HEK293T (cell line): ENCODE measurements around the gene HOXC6.
A peak's percentile ranks its signal among the peaks of the same experiment; 100 is the strongest.

ENCODE experiments used
- CTCF ChIA-PET: fragments of 350-600 bp; formaldehyde crosslinking; extraction: SDS; loops from one replicate; lab custom pipeline; 2021; ENCODE audit warnings: antibody characterized with exemption, inconsistent platforms; lab: Yijun Ruan, JAX
- POLR2A ChIA-PET: fragments of 350-600 bp; formaldehyde crosslinking; extraction: SDS; loops from one replicate; lab custom pipeline; 2020; ENCODE audit warnings: antibody characterized with exemption, inconsistent platforms; lab: Yijun Ruan, JAX
- DNase-seq: peaks from one replicate; pipeline ENCODE4 v3.0.0; 2012; ENCODE audit warnings: mixed read lengths; ENCODE audit errors: extremely low spot score
- ARNT ChIP-seq: fragments of 450-650 bp; IDR thresholded peaks from 2 replicates; pipeline ENCODE4 v1.6.1; 2017; ENCODE audit warnings: mild to moderate bottlenecking
- BHLHE40 ChIP-seq: fragments of 450-650 bp; IDR thresholded peaks from 2 replicates; pipeline ENCODE4 v1.6.1; 2016; ENCODE audit warnings: mild to moderate bottlenecking, moderate library complexity, borderline replicate concordance
- CTBP1 ChIP-seq: fragments of 450-650 bp; IDR thresholded peaks from 2 replicates; pipeline ENCODE4 v1.6.1; 2016; ENCODE audit warnings: borderline replicate concordance
- ELF4 ChIP-seq: fragments of 450-650 bp; IDR thresholded peaks from 2 replicates; pipeline ENCODE4 v1.6.1; 2017; ENCODE audit warnings: antibody characterized with exemption
- FOXA1 ChIP-seq: fragments of 450-650 bp; IDR thresholded peaks from 2 replicates; pipeline ENCODE4 v1.6.1; 2016; ENCODE audit warnings: mild to moderate bottlenecking
- FOXK2 ChIP-seq: fragments of 450-650 bp; IDR thresholded peaks from 2 replicates; pipeline ENCODE4 v1.6.1; 2016; ENCODE audit warnings: mild to moderate bottlenecking
- FOXM1 ChIP-seq: fragments of 450-650 bp; IDR thresholded peaks from 2 replicates; pipeline ENCODE4 v1.6.1; 2017; ENCODE audit warnings: mild to moderate bottlenecking, borderline replicate concordance
- HDGF ChIP-seq: fragments of 450-650 bp; IDR thresholded peaks from 2 replicates; pipeline ENCODE4 v1.6.1; 2017; ENCODE audit warnings: antibody characterized with exemption, borderline replicate concordance
- L3MBTL2 ChIP-seq: fragments of 450-650 bp; conservative IDR thresholded peaks from 2 replicates; pipeline ENCODE4 v1.6.1; 2016; ENCODE audit warnings: mild to moderate bottlenecking
- LEF1 ChIP-seq: fragments of 450-650 bp; IDR thresholded peaks from 2 replicates; pipeline ENCODE4 v1.6.1; 2017; ENCODE audit warnings: mild to moderate bottlenecking, borderline replicate concordance
- NFRKB ChIP-seq: fragments of 450-650 bp; IDR thresholded peaks from 2 replicates; pipeline ENCODE4 v1.6.1; 2016; ENCODE audit warnings: mild to moderate bottlenecking, moderate library complexity
- PKNOX1 ChIP-seq: fragments of 450-650 bp; IDR thresholded peaks from 2 replicates; pipeline ENCODE4 v1.6.1; 2016
- SP1 ChIP-seq: fragments of 450-650 bp; IDR thresholded peaks from 2 replicates; pipeline ENCODE4 v1.6.1; 2017
- SUZ12 ChIP-seq: fragments of 450-650 bp; IDR thresholded peaks from 2 replicates; pipeline ENCODE4 v1.6.1; 2016; ENCODE audit warnings: mild to moderate bottlenecking
- TARDBP ChIP-seq: fragments of 450-650 bp; IDR thresholded peaks from 2 replicates; pipeline ENCODE4 v1.6.1; 2016
- ZNF384 ChIP-seq: fragments of 450-650 bp; IDR thresholded peaks from 2 replicates; pipeline ENCODE4 v1.6.1; 2016

The HOXC6 gene

DNA sequence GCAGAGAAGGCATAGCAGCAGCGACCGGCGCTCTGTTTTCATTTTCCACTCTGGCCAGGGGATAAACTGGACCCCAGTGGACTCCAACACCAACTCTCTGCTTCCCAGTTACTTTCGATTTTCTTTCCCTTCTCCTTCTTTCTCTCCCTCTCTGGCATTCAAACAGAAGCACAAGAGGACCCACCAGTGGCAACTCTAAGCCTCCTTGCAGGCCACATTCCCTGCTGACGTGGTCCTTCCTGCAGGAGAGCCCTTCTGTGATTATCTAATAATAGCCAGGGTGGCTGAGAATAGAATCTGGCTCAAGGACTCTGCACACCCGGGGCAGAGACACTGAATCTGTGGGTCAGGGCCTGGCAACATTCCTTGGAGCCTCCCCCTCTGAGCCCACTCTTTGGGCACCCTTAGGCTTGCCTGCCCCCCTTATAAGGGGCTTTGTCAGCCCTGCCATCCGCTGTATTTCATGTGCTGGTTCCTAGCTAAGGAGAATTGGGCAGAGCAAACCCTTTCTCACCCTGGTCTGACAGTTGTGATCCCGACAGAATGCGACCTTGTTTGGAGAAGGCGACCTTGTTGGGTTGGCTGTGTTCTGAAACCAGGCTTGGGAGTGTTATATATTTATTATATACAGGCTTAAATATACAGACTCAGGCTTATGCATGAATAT, 8.2 kb upstream of the HOXC6 start:
- TF ChIP-seq HDGF = 0 out of 2 replicates have a peak, but pooled peaks have one; percentile 21
- TF ChIP-seq LEF1 = no peak
- DNase-seq = no peak
- ChIA-PET POLR2A (interaction anchor here (1.1 kb wide), 1 partner anchor 11 kb away, joined by 3 read pairs; the partner anchor contains the start of gene HOXC8), CTCF (no interaction called here)

- POLR2A ChIA-PET = interaction anchor here (1.1 to 1.4 kb wide), 2 partner anchors 12 to 32 kb away, joined by 3 read pairs; partner anchors contain the start of gene HOXC8
- TF ChIP-seq FOXK2 (no peak), PKNOX1 (no peak), FOXA1 (no peak), TARDBP (no peak)
- no peak for DNase-seq
- CTCF ChIA-PET = interaction anchor here (1.0 to 1.3 kb wide), 2 partner anchors 12 to 117 kb away, joined by 3 to 4 read pairs; partner anchors contain the start of gene HOXC5
These were observed 7.4 kb upstream of the HOXC6 start for GRCh38 chr12:54020591-54021405.

- TF ChIP-seq NFRKB = no peak
- TF ChIP-seq PKNOX1 = no peak
- no peak for TF ChIP-seq SUZ12
- TF ChIP-seq BHLHE40 = no peak
- TF ChIP-seq LEF1 = no peak
- TF ChIP-seq ARNT = no peak
- TF ChIP-seq L3MBTL2 = no peak
- no peak for TF ChIP-seq FOXM1
- TF ChIP-seq FOXA1 = no peak
- no peak for TF ChIP-seq SP1
- no peak for TF ChIP-seq CTBP1
- no peak for TF ChIP-seq HDGF
- no peak for TF ChIP-seq FOXK2
- TF ChIP-seq ELF4 = no peak
- TF ChIP-seq TARDBP = no peak
- no peak for TF ChIP-seq ZNF384
- ChIA-PET POLR2A (interaction anchor here (1.3 to 1.4 kb wide), 2 partner anchors 21 to 31 kb away, joined by 3 read pairs; partner anchors contain the start of gene HOXC9), CTCF (interaction anchor here (1.0 to 1.3 kb wide), 4 partner anchors 9 to 117 kb away, joined by 3 to 4 read pairs (median 3); partner anchors contain the start of genes HOXC10 and HOXC5)
- DNase-seq = no peak
These were observed 6.7 kb upstream of the HOXC6 start for GRCh38 chr12:54021432-54022013.

GRCh38 chr12:54022960-54023884, 5.0 kb upstream of the HOXC6 start:
- ChIA-PET POLR2A (interaction anchor here (1.0 to 1.6 kb wide), 2 partner anchors 15 to 28 kb away, joined by 3 to 8 read pairs; no protein-coding TSS in a partner anchor), CTCF (interaction anchor here (0.6 to 1.8 kb wide), 9 partner anchors 8 to 984 kb away, joined by 3 to 7 read pairs (median 3); partner anchors contain the start of gene HOXC10)
- no peak for DNase-seq
- TF ChIP-seq PKNOX1 (no peak), ARNT (no peak), SP1 (no peak), ELF4 (no peak), HDGF (no peak), SUZ12 (no peak), BHLHE40 (no peak), FOXM1 (no peak), CTBP1 (no peak), FOXK2 (no peak), TARDBP (no peak), ZNF384 (no peak), L3MBTL2 (no peak), FOXA1 (no peak), NFRKB (no peak), LEF1 (no peak)

GRCh38 chr12:54024127-54024526, 4.1 kb upstream of the HOXC6 start:
- ChIA-PET POLR2A (interaction anchor here (1.0 to 1.6 kb wide), 2 partner anchors 14 to 143 kb away, joined by 3 to 8 read pairs; no protein-coding TSS in a partner anchor), CTCF (interaction anchor here (0.6 to 1.8 kb wide), 7 partner anchors 11 to 985 kb away, joined by 3 to 7 read pairs (median 4); no protein-coding TSS in a partner anchor)
- no peak for DNase-seq
- TF ChIP-seq FOXA1 = no peak
- TF ChIP-seq ZNF384 = no peak
- TF ChIP-seq L3MBTL2 = no peak
- no peak for TF ChIP-seq BHLHE40
- TF ChIP-seq LEF1 = no peak
- no peak for TF ChIP-seq ELF4
- TF ChIP-seq NFRKB = no peak
- TF ChIP-seq SP1 = no peak
- TF ChIP-seq ARNT = no peak
- TF ChIP-seq PKNOX1 = no peak
- TF ChIP-seq SUZ12 = no peak
- TF ChIP-seq FOXM1 = no peak
- no peak for TF ChIP-seq TARDBP
- TF ChIP-seq HDGF = no peak
- TF ChIP-seq CTBP1 = no peak
- no peak for TF ChIP-seq FOXK2
